PC-3 (cell line): ENCODE data around the gene SLC1A3. TPM values are rescaled to one million over a fixed set of nuclear protein-coding genes. Genes with fewer than 3 reads are reported as not detected.

Experiments
- ATAC-seq: fragments of 200-7000 bp; cut with Tn5 transposase; 2 replicates; pipeline ENCODE4 v1.9.1; 2020; ENCODE audit warnings: mild to moderate bottlenecking, moderate library complexity
- BruUV-seq: library from RNA; stranded (reverse); fragments of 400-500 nt; replicated peaks from 2 replicates; lab custom pipeline; 2021; lab: Mats Ljungman, UMichigan
- CTCF ChIA-PET: fragments of 300-600 bp; sonication (Branson Sonifier 250); formaldehyde crosslinking; loops from one replicate; lab custom pipeline; 2022; ENCODE audit warnings: antibody characterized with exemption; lab: Charles Lee
- POLR2A ChIA-PET: fragments of 300-600 bp; sonication (Branson Sonifier 250); formaldehyde crosslinking; loops from one replicate; lab custom pipeline; 2022; ENCODE audit warnings: antibody characterized with exemption; ENCODE audit not compliant: unreplicated experiment; lab: Charles Lee
- DNase-seq: peaks from one replicate; pipeline ENCODE4 v3.0.0-alpha.2; 2015
- H2AFZ ChIP-seq: fragments of 300-600 bp; sonication (generic); 2 replicates; pipeline ENCODE4 v1.6.0; 2016; ENCODE audit warnings: antibody characterized with exemption, low read length
- H3F3A ChIP-seq: fragments of 300-600 bp; sonication (generic); one replicate; pipeline ENCODE4 v1.6.0; 2017; ENCODE audit warnings: antibody characterized with exemption, low read length, control low read depth, mild to moderate bottlenecking; ENCODE audit not compliant: unreplicated experiment
- H3K27ac ChIP-seq: fragments of 300-600 bp; sonication (generic); 2 replicates; pipeline ENCODE4 v1.5.1; 2016; ENCODE audit warnings: mild to moderate bottlenecking, low read length
- H3K27me3 ChIP-seq: fragments of 300-600 bp; sonication (generic); 2 replicates; pipeline ENCODE4 v1.6.1; 2016; ENCODE audit warnings: low read length, mixed read lengths
- H3K36me3 ChIP-seq: fragments of 300-600 bp; sonication (generic); 2 replicates; pipeline ENCODE4 v1.6.1; 2016; ENCODE audit warnings: low read depth, mixed run types, low read length, mixed read lengths
- H3K4me1 ChIP-seq: fragments of 300-600 bp; sonication (generic); 2 replicates; pipeline ENCODE4 v1.5.1; 2016; ENCODE audit warnings: low read length; ENCODE audit not compliant: insufficient read depth
- H3K4me2 ChIP-seq: fragments of 300-600 bp; sonication (generic); 2 replicates; pipeline ENCODE4 v1.6.0; 2016; ENCODE audit warnings: low read length
- H3K4me3 ChIP-seq: fragments of 300-600 bp; sonication (generic); 2 replicates; pipeline ENCODE4 v1.5.1; 2016; ENCODE audit warnings: mild to moderate bottlenecking, low read length, mixed read lengths
- H3K79me2 ChIP-seq: fragments of 300-600 bp; sonication (generic); 2 replicates; pipeline ENCODE4 v1.6.1; 2017; ENCODE audit warnings: low read length, mixed read lengths
- H3K9ac ChIP-seq: fragments of 300-600 bp; sonication (generic); 2 replicates; pipeline ENCODE4 v1.6.0; 2016; ENCODE audit warnings: mild to moderate bottlenecking, low read length
- H3K9me2 ChIP-seq: fragments of 300-600 bp; sonication (generic); replicated peaks from 2 replicates; pipeline ENCODE4 v1.6.1; 2016; ENCODE audit warnings: mixed run types, low read length, mixed read lengths
- H3K9me3 ChIP-seq: fragments of 300-600 bp; sonication (generic); 2 replicates; pipeline ENCODE4 v1.6.1; 2016; ENCODE audit warnings: low read length, mixed read lengths
- H4K20me1 ChIP-seq: fragments of 300-600 bp; sonication (generic); 2 replicates; pipeline ENCODE4 v1.6.1; 2016; ENCODE audit warnings: low read length, mixed read lengths
- CTCF ChIP-seq: fragments of 300-600 bp; sonication (generic); conservative IDR thresholded peaks from 2 replicates; pipeline ENCODE4 v1.5.1; 2017; ENCODE audit warnings: antibody characterized with exemption, low read depth, mild to moderate bottlenecking, low read length
- EZH2 ChIP-seq: fragments of 300-600 bp; sonication (generic); IDR thresholded peaks from one replicate; pipeline ENCODE4 v1.6.1; 2017; ENCODE audit warnings: antibody characterized with exemption, mild to moderate bottlenecking, low read length; ENCODE audit not compliant: unreplicated experiment
- EZH2phosphoT487 ChIP-seq: fragments of 300-600 bp; sonication (generic); IDR thresholded peaks from 2 replicates; pipeline ENCODE4 v1.6.1; 2018; ENCODE audit warnings: mild to moderate bottlenecking, antibody characterized with exemption, low read length, borderline replicate concordance
- intact Hi-C: fragments of 100-400 bp; cut with micrococcal nuclease; formaldehyde crosslinking; loops from 2 replicates; pipeline ENCODE4 v1.9.0; 2023
- total RNA-seq: library from RNA; depleted of rRNA; stranded (reverse); fragments of >200 nt; gene quantifications from 2 replicates; pipeline ENCODE4 v1.2.3, GENCODE V29; 2014

The SLC1A3 gene
- total RNA-seq, 1 experiment from 2014 or later: 24.7 TPM

DNA sequence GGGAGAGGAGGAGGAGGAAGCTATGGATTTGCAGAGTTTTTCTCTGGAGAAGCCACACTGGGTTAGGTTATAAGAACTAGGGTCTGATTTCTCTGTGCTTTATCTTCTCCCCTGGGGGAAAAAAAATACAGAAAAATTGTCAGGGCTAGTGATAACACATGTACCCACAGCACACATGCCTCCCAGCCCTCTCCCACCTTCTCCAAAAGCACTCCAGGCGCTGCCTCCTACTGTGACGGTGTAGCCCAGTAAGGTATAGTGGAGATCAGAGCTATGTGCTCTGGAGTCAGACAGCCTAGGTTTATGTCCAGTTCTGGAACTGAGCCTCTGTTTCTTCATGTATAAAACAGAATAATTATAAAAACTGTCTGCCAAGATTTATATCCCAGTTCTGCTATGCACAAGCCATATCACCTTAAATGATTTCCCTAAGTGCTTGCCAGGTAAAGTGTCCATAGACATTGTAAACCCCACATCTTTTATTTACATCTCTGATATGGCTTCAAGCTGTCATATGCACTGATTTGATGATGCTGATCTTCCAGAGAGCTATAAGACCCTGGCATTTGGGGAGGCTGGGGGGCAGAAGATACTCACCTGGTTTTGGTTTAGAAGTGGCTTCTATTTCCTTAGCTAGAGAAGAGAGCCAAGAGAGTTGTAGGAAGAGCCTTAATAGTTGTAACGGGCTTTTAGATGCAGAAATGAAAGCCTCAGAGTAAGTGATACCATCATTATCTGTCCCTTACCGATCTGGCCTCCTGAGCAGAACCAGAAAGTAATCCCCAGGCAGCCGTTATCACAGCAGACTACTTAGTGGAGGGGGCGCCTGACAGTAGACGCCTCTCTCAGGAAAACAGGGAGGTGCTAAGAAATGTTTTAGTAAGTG, 7.6 kb downstream of the SLC1A3 start:
- H3K4me1 ChIP-seq: no peaks in the 10 kb centered on the region
- no TSS peak for BruUV-seq
- no peak overlapping the region for H2AFZ ChIP-seq
- no peak overlapping the region for H3K27ac ChIP-seq
- ChIA-PET CTCF (no interaction called here), POLR2A (no interaction called here)
- H3K9me3 ChIP-seq: no peaks in the 10 kb centered on the region
- H3K27me3 ChIP-seq: no peaks in the 10 kb centered on the region
- no peaks in the 10 kb centered on the region for H3K9me2 ChIP-seq
- H3K36me3 ChIP-seq: peaks cover 13% of the 10 kb centered on the region; the same call in 1 of the 2 replicates
- H3K4me2 ChIP-seq: no peak overlapping the region
- H4K20me1 ChIP-seq: no peaks in the 10 kb centered on the region
- no peak for DNase-seq
- no peak overlapping the region for H3K4me3 ChIP-seq
- intact Hi-C loops: no loop called here
- ATAC-seq: no peak
- no peaks in the 10 kb centered on the region for H3F3A ChIP-seq
- no peak overlapping the region for H3K9ac ChIP-seq
- H3K79me2 ChIP-seq: peaks cover 5% of the 10 kb centered on the region
- TF ChIP-seq EZH2phosphoT487 (no peak), CTCF (no peak), EZH2 (no peak)

- Histone ChIP-seq H3K79me2 (no peaks in the 10 kb centered on the region), H2AFZ (no peak overlapping the region), H3K27me3 (no peaks in the 10 kb centered on the region), H3K36me3 (peaks cover 10% of the 10 kb centered on the region; the same call in 1 of the 2 replicates), H3K9ac (no peak overlapping the region), H3K9me2 (no peaks in the 10 kb centered on the region), H3K4me3 (no peak overlapping the region), H3K4me1 (no peaks in the 10 kb centered on the region), H3K27ac (no peak overlapping the region), H3K9me3 (no peaks in the 10 kb centered on the region), H3K4me2 (no peak overlapping the region), H4K20me1 (no peaks in the 10 kb centered on the region), H3F3A (no peaks in the 10 kb centered on the region)
- CTCF ChIA-PET: no interaction called here
- no peak for ATAC-seq
- POLR2A ChIA-PET: no interaction called here
- DNase-seq: no peak
- TF ChIP-seq EZH2 (no peak), CTCF (no peak), EZH2phosphoT487 (no peak)
- intact Hi-C loops: no loop called here
- BruUV-seq: no TSS peak
These were observed 8.4 kb downstream of the SLC1A3 start for GRCh38 chr5:36614657-36615308.
